Measurements from ENCODE around the gene GTF3C5. TPM values are rescaled to one million over a fixed set of nuclear protein-coding genes. Genes with fewer than 3 reads are reported as not detected.

Gene GTF3C5
- polyA plus RNA-seq, 1 experiment: 47.7 TPM

GRCh38 chr9:133054194-133054890, 23.5 kb downstream of the GTF3C5 start:
- TF ChIP-seq CTCF (IDR thresholded peaks at IDR 0.05; ENCODE audit: insufficient read depth, low read depth, low read length): 0 out of 2 replicates have a peak, but pooled peaks have one; percentile 3
- no peak overlapping the region for H3K4me3 ChIP-seq (ENCODE audit: low read depth, low read length)
- POLR2A ChIA-PET: no interaction called here
- no peaks in the 10 kb centered on the region for H3K27me3 ChIP-seq (ENCODE audit: control insufficient read depth, insufficient read depth, low read length)
- no peak for DNase-seq (ENCODE audit: low read depth)
- CTCF ChIA-PET: interaction anchor here (1.4 to 4.0 kb wide), 3 partner anchors 14 to 90 kb away, joined by 10 to 12 read pairs (median 11); no protein-coding TSS in a partner anchor
- peaks cover 39% of the 10 kb centered on the region for H3K36me3 ChIP-seq (ENCODE audit: control insufficient read depth, insufficient read depth, low read length)

DNA sequence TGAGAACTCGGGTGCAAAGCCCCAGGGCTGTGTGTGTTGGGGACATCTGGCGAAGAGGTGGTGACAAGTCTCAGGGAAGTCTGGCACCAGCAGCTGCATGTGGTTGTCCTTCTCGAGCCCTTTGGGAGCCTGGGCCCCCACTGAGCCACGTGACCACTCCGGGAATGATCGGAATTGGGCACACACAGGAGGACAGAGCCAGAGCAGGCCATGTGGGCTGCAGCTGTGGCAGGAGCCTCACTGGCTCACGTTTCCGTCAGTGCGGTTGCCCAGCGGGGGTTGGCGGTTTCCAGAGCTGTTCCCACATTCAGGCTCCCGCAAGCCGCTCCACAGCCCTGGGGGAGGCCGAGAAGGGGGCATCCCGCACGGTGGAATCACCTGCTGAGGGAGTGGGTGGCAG, 24.2 kb downstream of the GTF3C5 start:
- ChIA-PET POLR2A (no interaction called here), CTCF (interaction anchor here (1.4 to 4.0 kb wide), 3 partner anchors 15 to 89 kb away, joined by 10 to 12 read pairs (median 11); no protein-coding TSS in a partner anchor)
- peak; percentile 88 for DNase-seq (ENCODE audit: low read depth)
- TF ChIP-seq CTCF (IDR thresholded peaks at IDR 0.05; ENCODE audit: insufficient read depth, low read depth, low read length): no peak
- H3K27me3 ChIP-seq (ENCODE audit: control insufficient read depth, insufficient read depth, low read length): no peaks in the 10 kb centered on the region
- H3K4me3 ChIP-seq (ENCODE audit: low read depth, low read length): no peak overlapping the region
- peaks cover 39% of the 10 kb centered on the region for H3K36me3 ChIP-seq (ENCODE audit: control insufficient read depth, insufficient read depth, low read length)

DNA sequence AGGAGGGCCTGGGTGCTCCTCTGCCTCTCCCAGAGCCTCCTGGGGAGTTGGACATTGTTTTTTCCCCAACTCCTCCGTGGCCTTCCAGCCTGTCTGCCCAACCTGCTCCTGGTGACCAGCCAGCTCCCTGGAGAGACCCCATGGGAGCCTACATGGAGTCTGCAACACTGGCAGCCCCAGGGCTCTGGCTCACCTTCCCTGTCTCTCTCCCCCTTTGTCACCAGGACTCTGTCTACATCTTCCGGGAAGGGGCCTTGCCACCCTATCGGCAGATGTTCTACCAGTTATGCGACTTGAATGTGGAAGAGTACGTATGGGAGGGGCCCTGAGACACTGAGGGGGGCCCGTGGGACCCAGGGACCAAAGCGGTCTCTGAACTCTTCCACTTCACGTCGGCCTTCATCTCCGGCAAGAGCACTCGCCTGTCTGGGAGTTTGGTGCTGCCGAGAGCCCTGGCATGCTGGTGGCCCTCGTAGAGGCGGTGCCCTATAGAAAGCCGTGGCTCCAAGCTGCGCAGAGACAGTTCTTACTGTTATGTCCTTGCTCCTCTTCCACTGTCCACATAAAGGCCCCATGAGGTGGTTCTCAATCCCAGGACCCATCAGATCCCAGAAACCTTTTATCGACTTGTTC, 25.1 kb downstream of the GTF3C5 start:
- ChIA-PET POLR2A (no interaction called here), CTCF (interaction anchor here (0.7 to 1.9 kb wide), 2 partner anchors 15 to 48 kb away, joined by 3 to 10 read pairs; no protein-coding TSS in a partner anchor)
- DNase-seq (ENCODE audit: low read depth): no peak
- peaks cover 31% of the 10 kb centered on the region for H3K36me3 ChIP-seq (ENCODE audit: control insufficient read depth, insufficient read depth, low read length)
- no peak for TF ChIP-seq CTCF (IDR thresholded peaks at IDR 0.05; ENCODE audit: insufficient read depth, low read depth, low read length)
- no peaks in the 10 kb centered on the region for H3K27me3 ChIP-seq (ENCODE audit: control insufficient read depth, insufficient read depth, low read length)
- no peak overlapping the region for H3K4me3 ChIP-seq (ENCODE audit: low read depth, low read length)

DNA sequence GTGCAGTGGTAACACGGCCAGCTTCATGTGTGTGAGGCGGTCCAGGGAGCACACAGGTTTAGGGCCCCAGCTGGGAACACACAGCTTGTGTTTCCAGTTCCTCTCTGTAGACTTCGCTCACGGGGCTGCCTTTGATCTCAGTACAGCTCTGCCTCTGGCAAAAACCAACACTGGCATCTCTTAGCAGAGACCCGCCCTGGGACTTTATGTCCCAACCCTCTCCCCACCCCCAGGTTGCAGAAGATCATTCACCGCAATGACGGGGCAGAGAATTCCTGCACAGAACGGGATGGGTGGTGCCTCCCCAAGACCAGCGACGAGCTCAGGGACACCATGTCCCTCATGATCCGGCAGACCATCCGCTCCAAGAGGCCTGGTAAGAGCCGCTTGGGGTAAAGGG, 25.7 kb downstream of the GTF3C5 start:
- Histone ChIP-seq H3K36me3 (ENCODE audit: control insufficient read depth, insufficient read depth, low read length) (peaks cover 27% of the 10 kb centered on the region), H3K27me3 (ENCODE audit: control insufficient read depth, insufficient read depth, low read length) (no peaks in the 10 kb centered on the region), H3K4me3 (ENCODE audit: low read depth, low read length) (no peak overlapping the region)
- DNase-seq (ENCODE audit: low read depth): no peak
- CTCF ChIA-PET: interaction anchor here (0.7 to 1.3 kb wide), 2 partner anchors 19 to 47 kb away, joined by 3 to 5 read pairs; no protein-coding TSS in a partner anchor
- TF ChIP-seq CTCF (IDR thresholded peaks at IDR 0.05; ENCODE audit: insufficient read depth, low read depth, low read length): no peak
- POLR2A ChIA-PET: no interaction called here

DNA sequence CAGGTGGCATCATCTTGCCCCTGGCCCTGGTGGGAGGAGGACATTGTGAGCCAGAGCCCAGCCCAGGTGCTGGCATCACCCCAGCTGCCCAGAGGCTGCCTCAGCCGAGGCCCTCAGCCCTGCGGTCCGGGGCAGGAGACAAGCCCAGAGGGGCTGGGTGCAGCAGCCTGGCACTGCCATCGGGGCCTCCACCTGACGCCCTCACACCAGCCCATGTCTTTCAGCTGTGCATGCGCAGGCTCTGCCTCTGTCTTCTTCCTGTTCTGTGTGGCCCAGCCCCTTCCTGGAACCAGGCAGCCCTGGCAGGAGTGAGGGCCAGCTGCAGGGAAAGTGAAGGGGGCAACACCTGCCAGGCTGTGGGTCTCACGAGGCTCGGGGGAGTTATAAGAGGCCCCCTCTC, 26.2 kb downstream of the GTF3C5 start:
- TF ChIP-seq CTCF (IDR thresholded peaks at IDR 0.05; ENCODE audit: insufficient read depth, low read depth, low read length): no peak
- DNase-seq (ENCODE audit: low read depth): no peak
- ChIA-PET CTCF (interaction anchor here (0.7 to 1.5 kb wide), 4 partner anchors 18 to 88 kb away, joined by 3 to 6 read pairs (median 4); no protein-coding TSS in a partner anchor), POLR2A (no interaction called here)
- Histone ChIP-seq H3K36me3 (ENCODE audit: control insufficient read depth, insufficient read depth, low read length) (peaks cover 23% of the 10 kb centered on the region), H3K27me3 (ENCODE audit: control insufficient read depth, insufficient read depth, low read length) (no peaks in the 10 kb centered on the region), H3K4me3 (ENCODE audit: low read depth, low read length) (no peak overlapping the region)

All from BJ (cell line).